ENCODE results near the gene ZNF311. TPM values are rescaled to one million over a fixed set of nuclear protein-coding genes. Genes with fewer than 3 reads are reported as not detected.

ZNF311 gene
- total and polyA plus RNA-seq, 2 of the 13 experiments (the other 11 are each of a cell fraction or from before 2014, with no cell fraction given): not detected

DNA sequence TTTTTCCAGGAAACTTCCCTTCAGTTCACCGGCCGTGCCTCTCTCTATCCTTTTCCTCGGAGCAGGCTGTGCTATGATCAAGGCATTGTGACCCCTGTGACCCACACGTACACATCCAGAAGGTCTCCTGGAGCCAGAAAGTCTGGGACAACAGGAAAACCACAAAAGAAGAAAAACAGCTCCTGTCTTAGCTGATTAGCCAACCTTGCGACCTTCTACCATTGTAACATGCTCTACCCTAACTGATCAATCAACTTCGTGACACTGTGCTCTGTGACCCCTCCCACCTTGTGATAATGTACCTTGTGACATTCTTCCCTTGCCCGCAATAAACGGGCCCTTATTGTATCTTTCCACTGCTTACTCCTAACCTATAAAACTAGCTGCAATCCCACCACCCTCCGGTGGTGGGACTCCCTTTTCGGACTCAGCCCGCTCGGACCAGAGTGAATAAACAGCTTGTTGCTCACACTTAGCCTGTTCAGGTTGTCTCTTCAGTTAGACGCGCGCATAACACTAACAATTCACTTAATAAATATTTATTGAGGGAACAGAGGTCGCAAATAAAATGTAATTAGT, 24.2 kb downstream of the ZNF311 start (continued):
- TF ChIP-seq ZNF18 (CRISPR knock-in tag; IDR thresholded peaks at IDR 0.05; ENCODE audit: insufficient replicate concordance): peak; percentile 98
- TF ChIP-seq, protein P1, sequence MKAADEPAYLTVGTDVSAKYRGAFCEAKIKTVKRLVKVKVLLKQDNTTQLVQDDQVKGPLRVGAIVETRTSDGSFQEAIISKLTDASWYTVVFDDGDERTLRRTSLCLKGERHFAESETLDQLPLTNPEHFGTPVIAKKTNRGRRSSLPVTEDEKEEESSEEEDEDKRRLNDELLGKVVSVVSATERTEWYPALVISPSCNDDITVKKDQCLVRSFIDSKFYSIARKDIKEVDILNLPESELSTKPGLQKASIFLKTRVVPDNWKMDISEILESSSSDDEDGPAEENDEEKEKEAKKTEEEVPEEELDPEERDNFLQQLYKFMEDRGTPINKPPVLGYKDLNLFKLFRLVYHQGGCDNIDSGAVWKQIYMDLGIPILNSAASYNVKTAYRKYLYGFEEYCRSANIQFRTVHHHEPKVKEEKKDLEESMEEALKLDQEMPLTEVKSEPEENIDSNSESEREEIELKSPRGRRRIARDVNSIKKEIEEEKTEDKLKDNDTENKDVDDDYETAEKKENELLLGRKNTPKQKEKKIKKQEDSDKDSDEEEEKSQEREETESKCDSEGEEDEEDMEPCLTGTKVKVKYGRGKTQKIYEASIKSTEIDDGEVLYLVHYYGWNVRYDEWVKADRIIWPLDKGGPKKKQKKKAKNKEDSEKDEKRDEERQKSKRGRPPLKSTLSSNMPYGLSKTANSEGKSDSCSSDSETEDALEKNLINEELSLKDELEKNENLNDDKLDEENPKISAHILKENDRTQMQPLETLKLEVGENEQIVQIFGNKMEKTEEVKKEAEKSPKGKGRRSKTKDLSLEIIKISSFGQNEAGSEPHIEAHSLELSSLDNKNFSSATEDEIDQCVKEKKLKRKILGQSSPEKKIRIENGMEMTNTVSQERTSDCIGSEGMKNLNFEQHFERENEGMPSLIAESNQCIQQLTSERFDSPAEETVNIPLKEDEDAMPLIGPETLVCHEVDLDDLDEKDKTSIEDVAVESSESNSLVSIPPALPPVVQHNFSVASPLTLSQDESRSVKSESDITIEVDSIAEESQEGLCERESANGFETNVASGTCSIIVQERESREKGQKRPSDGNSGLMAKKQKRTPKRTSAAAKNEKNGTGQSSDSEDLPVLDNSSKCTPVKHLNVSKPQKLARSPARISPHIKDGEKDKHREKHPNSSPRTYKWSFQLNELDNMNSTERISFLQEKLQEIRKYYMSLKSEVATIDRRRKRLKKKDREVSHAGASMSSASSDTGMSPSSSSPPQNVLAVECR (CRISPR knock-in tag; IDR thresholded peaks at IDR 0.05; ENCODE audit: borderline replicate concordance): peak; percentile 55; the same call in 1 of the 2 replicates
- TF ChIP-seq ZNF317 (CRISPR knock-in tag; IDR thresholded peaks at IDR 0.05): 0 out of 2 replicates have a peak, but pooled peaks have one; percentile 15
- no peak for TF ChIP-seq HNF4G (IDR thresholded peaks at IDR 0.05; ENCODE audit: borderline replicate concordance, low read depth, low read length)
- TF ChIP-seq HNF4G (CRISPR knock-in tag; IDR thresholded peaks at IDR 0.05; ENCODE audit: borderline replicate concordance, low read depth): no peak; the same call in 1 of the 2 replicates
- TF ChIP-seq UBTF (CRISPR knock-in tag; IDR thresholded peaks at IDR 0.05): peak; percentile 70
- peak; percentile 70; the same call in 1 of the 2 replicates for TF ChIP-seq ZNF772 (CRISPR knock-in tag; IDR thresholded peaks at IDR 0.05)
- TF ChIP-seq ARID2 (CRISPR knock-in tag; IDR thresholded peaks at IDR 0.05; ENCODE audit: borderline replicate concordance): no peak; the same call in 1 of the 2 replicates
- peak; percentile 51 for TF ChIP-seq CTCF (CRISPR knock-in tag; IDR thresholded peaks at IDR 0.05)
- TF ChIP-seq ZNF251 (CRISPR knock-in tag; IDR thresholded peaks at IDR 0.05): no peak
- no peak for TF ChIP-seq HOXA7 (CRISPR knock-in tag; IDR thresholded peaks at IDR 0.05)
- TF ChIP-seq CCAR2 (optimal IDR thresholded peaks at IDR 0.05; ENCODE audit: low read depth, low read length): no peak
- TF ChIP-seq, protein P2, sequence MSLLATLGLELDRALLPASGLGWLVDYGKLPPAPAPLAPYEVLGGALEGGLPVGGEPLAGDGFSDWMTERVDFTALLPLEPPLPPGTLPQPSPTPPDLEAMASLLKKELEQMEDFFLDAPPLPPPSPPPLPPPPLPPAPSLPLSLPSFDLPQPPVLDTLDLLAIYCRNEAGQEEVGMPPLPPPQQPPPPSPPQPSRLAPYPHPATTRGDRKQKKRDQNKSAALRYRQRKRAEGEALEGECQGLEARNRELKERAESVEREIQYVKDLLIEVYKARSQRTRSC (CRISPR knock-in tag; IDR thresholded peaks at IDR 0.05; ENCODE audit: low read depth): no peak
- no peak for TF ChIP-seq ZNF639 (CRISPR knock-in tag; conservative IDR thresholded peaks at IDR 0.05)
- TF ChIP-seq MAZ (IDR thresholded peaks at IDR 0.05; ENCODE audit: borderline replicate concordance, low read depth, low read length): no peak
- TF ChIP-seq MAZ (CRISPR knock-in tag; IDR thresholded peaks at IDR 0.05; ENCODE audit: low read depth): 0 out of 2 replicates have a peak, but pooled peaks have one; percentile 24
